Naive B cell (primary cell): ENCODE data around the gene RNF146. TPM values are rescaled to one million over a fixed set of nuclear protein-coding genes. Genes with fewer than 3 reads are reported as not detected.
A peak's percentile ranks its signal among the peaks of the same experiment; 100 is the strongest.

Experiments
- ATAC-seq, 2 donors: fragments of 150-1000 bp; cut with Tn5 transposase; 2 replicates each; pipeline ENCODE4 v1.10.0; 2021; ENCODE audit warnings: low read depth in 2 of 2, mild to moderate bottlenecking in 2 of 2, moderate library complexity in 2 of 2
- DNase-seq: peaks from one replicate; pipeline ENCODE4 v3.0.0; 2022
- H3K27ac Mint-ChIP-seq, 6 donors: one replicate each; pipeline ENCODE4 v1.8.0; 2020 to 2022; ENCODE audit warnings: mild to moderate bottlenecking in 6 of 6, mixed read lengths in 6 of 6, moderate library complexity in 5 of 6, inconsistent platforms in 2 of 6
- H3K27me3 Mint-ChIP-seq, 3 donors: one replicate each; pipeline ENCODE4 v1.8.0; 2021 to 2022; ENCODE audit warnings: mixed read lengths in 3 of 3, mild to moderate bottlenecking in 1 of 3
- H3K36me3 Mint-ChIP-seq, 2 donors: one replicate each; pipeline ENCODE4 v1.8.0; 2020 to 2022; ENCODE audit warnings: mixed read lengths in 2 of 2, inconsistent platforms in 1 of 2, mild to moderate bottlenecking in 1 of 2
- H3K4me1 Mint-ChIP-seq, 3 donors: one replicate each; pipeline ENCODE4 v1.8.0; 2020 to 2022; ENCODE audit warnings: mixed read lengths in 3 of 3, inconsistent platforms in 1 of 3, mild to moderate bottlenecking in 1 of 3, moderate library complexity in 1 of 3
- H3K4me3 Mint-ChIP-seq, 8 donors: one replicate each; pipeline ENCODE4 v1.8.0; 2020 to 2022; ENCODE audit warnings: mild to moderate bottlenecking in 8 of 8, mixed read lengths in 8 of 8, moderate library complexity in 8 of 8, inconsistent platforms in 2 of 8
- H3K9me3 Mint-ChIP-seq, 7 donors: one replicate each; pipeline ENCODE4 v1.8.0; 2020 to 2022; ENCODE audit warnings: mixed read lengths in 7 of 7, mild to moderate bottlenecking in 5 of 7, inconsistent platforms in 2 of 7, moderate library complexity in 1 of 7
- polyA plus RNA-seq, 6 donors: library from polyadenylated mRNA; unstranded; fragments of 300-500 nt; fragmentation: Illumina TruSeq; gene quantifications; one replicate each; pipeline ENCODE4 v1.2.3, GENCODE V29; 2021; ENCODE audit warnings: low read depth in 6 of 6

RNF146 gene
- polyA plus RNA-seq, 6 donors from 2014 or later: 19.0 to 27.6 (median 21.6) TPM

DNA sequence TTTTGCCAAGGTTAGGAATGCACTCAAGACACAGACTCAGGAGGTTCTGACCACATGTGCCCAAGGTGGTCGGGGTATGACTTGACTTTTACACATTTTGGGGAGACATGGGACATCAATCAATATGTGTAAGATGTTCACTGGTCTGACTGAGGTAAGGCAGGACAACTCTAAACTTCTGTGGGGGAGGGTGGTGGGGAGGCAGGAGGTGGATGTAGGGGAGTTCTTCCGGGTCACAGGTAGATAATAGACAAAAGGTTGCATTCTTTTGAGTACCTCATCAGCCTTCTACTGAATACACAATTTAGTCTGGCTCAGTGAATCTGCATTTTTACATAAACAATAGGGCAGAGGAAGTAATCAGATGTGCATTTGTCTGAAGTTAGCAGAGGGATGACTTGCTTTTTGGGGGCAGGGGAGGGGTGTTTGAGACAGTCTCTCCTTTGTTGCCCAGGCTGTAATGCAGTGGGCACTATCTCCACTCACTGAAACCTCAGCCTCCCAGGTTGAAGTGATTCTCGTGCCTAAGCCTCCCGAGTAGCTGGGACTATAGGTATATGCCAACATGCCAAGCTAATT, 65.8 kb downstream of the RNF146 start:
- Mint-ChIP-seq H3K4me3 (peak overlapping the region in 1 of 8 donors; percentile 8), H3K9me3 (peaks cover 0 to 5% (median 0%) of the 10 kb centered on the region in 7 donors), H3K36me3 (peaks cover 13 to 15% of the 10 kb centered on the region in 2 donors), H3K27me3 (no peaks in the 10 kb centered on the region), H3K27ac (peak overlapping the region; percentile 4 to 66 (median 46)), H3K4me1 (peaks cover 24 to 44% (median 41%) of the 10 kb centered on the region in 3 donors)
- no peak for ATAC-seq
- DNase-seq: no peak

Other genes with a start within 250 kb of the RNF146 start
- not detected for gene RSPO3, start 148.2 kb upstream of the RNF146 start, polyA plus RNA-seq
- gene ECHDC1, start 76.7 kb downstream of the RNF146 start, polyA plus RNA-seq: 100 to 1,000 TPM in 4 of 6 donors, 10 to 100 TPM in 2; 97.9 to 122 (median 102) TPM
- gene KIAA0408, start 192.5 kb downstream of the RNF146 start, polyA plus RNA-seq: not detected